H1 (cell line): ENCODE measurements around the gene GSK3B. TPM values are rescaled to one million over a fixed set of nuclear protein-coding genes. Genes with fewer than 3 reads are reported as not detected.

ENCODE experiments used
- CTCF ChIA-PET: fragments of 300-600 bp; sonication (Branson Sonifier 250); formaldehyde crosslinking; loops from one replicate; lab custom pipeline; 2021; ENCODE audit not compliant: partially characterized antibody; lab: Charles Lee
- POLR2A ChIA-PET: fragments of 300-600 bp; sonication (Branson Sonifier 250); formaldehyde crosslinking; loops from one replicate; lab custom pipeline; 2021; ENCODE audit warnings: inconsistent platforms; ENCODE audit not compliant: partially characterized antibody; lab: Charles Lee
- DNase-seq, 2 experiments: peaks; one replicate each; pipeline versions ENCODE4 v3.0.0 to v3.0.0-alpha.2; 2010 to 2022; ENCODE audit warnings: low spot score in 2 of 2, low read depth in 1 of 2, mixed read lengths in 1 of 2
- FAIRE-seq: peaks from 2 replicates; lab custom pipeline; 2011; peaks lifted over from hg19 to GRCh38; lab: Jason Lieb, UNC
- H2AFZ ChIP-seq: 2 replicates; pipeline ENCODE4 v1.8.1; 2012; ENCODE audit warnings: low read length, inconsistent platforms
- H2AK5ac ChIP-seq: 2 replicates; pipeline ENCODE4 v1.6.1; 2013; ENCODE audit warnings: low read depth, low read length
- H2BK120ac ChIP-seq: replicated peaks from 2 replicates; pipeline ENCODE3; 2013; ENCODE audit warnings: low read depth, low read length, inconsistent platforms
- H2BK12ac ChIP-seq: 2 replicates; pipeline ENCODE4 v1.6.1; 2013; ENCODE audit warnings: low read depth, low read length
- H2BK15ac ChIP-seq: 2 replicates; pipeline ENCODE4 v1.6.1; 2013; ENCODE audit warnings: low read length
- H2BK20ac ChIP-seq: 2 replicates; pipeline ENCODE4 v1.6.1; 2013; ENCODE audit warnings: low read length
- H2BK5ac ChIP-seq: 2 replicates; pipeline ENCODE4 v1.6.1; 2013; ENCODE audit warnings: low read depth, low read length
- H3K14ac ChIP-seq: 2 replicates; pipeline ENCODE4 v1.6.1; 2013; ENCODE audit warnings: inconsistent platforms; ENCODE audit not compliant: insufficient read length
- H3K18ac ChIP-seq: 2 replicates; pipeline ENCODE4 v1.6.1; 2013; ENCODE audit warnings: low read length; ENCODE audit errors: extremely low read depth
- H3K23ac ChIP-seq: 2 replicates; pipeline ENCODE4 v1.6.1; 2013; ENCODE audit warnings: inconsistent platforms; ENCODE audit not compliant: insufficient read length
- H3K23me2 ChIP-seq: 2 replicates; pipeline ENCODE4 v1.6.1; 2013; ENCODE audit warnings: low read depth, low read length
- H3K27ac ChIP-seq: 2 replicates; pipeline ENCODE4 v1.6.1; 2011; ENCODE audit warnings: low read depth, low read length, inconsistent platforms
- H3K27me3 ChIP-seq, 4 experiments: replicated peaks in 1 of 4; 1 replicate in 1 of 4; 2 replicates in 3 of 4; pipeline versions ENCODE4 v1.6.1 to v1.8.1; 2011 to 2013; ENCODE audit warnings: low read length in 3 of 4, mild to moderate bottlenecking in 3 of 4, inconsistent platforms in 2 of 4, mixed read lengths in 2 of 4, moderate library complexity in 1 of 4; ENCODE audit not compliant: control insufficient read depth in 3 of 4, insufficient read depth in 3 of 4; ENCODE audit errors: extremely low read depth in 1 of 4
- H3K36me3 ChIP-seq, 4 experiments: 2 replicates each; pipeline versions ENCODE4 v1.6.1 to v1.8.1; 2011 to 2013; ENCODE audit warnings: mild to moderate bottlenecking in 4 of 4, low read length in 3 of 4, moderate library complexity in 2 of 4, control low read depth in 1 of 4, inconsistent platforms in 1 of 4; ENCODE audit not compliant: insufficient read depth in 4 of 4, control insufficient read depth in 2 of 4
- H3K4ac ChIP-seq: replicated peaks from 2 replicates; pipeline ENCODE3; 2013; ENCODE audit warnings: low read length, low read depth, mixed read lengths, inconsistent platforms; ENCODE audit not compliant: insufficient read length
- H3K4me1 ChIP-seq, 4 experiments: replicated peaks in 1 of 4; 1 replicate in 1 of 4; 2 replicates in 3 of 4; pipeline versions ENCODE4 v1.6.1 to v1.8.1; 2011 to 2013; ENCODE audit warnings: low read length in 3 of 4, inconsistent platforms in 2 of 4, mixed read lengths in 1 of 4; ENCODE audit not compliant: insufficient read depth in 4 of 4, control insufficient read depth in 3 of 4
- H3K4me2 ChIP-seq, 2 experiments: 2 replicates each; pipeline versions ENCODE4 v1.6.1 to v1.8.1; 2011 to 2013; ENCODE audit warnings: low read depth in 2 of 2, low read length in 2 of 2, control low read depth in 1 of 2, inconsistent platforms in 1 of 2, mild to moderate bottlenecking in 1 of 2; ENCODE audit not compliant: insufficient read depth in 1 of 2
- H3K4me3 ChIP-seq, 4 experiments: fragments of 200-600, 300-600 bp in 1 of 4; sonication (generic), shearing (Covaris generic), sonication (Bioruptor Twin) in 1 of 4; 2 replicates each; pipeline versions ENCODE4 v1.5.1 to v1.8.1; 2011 to 2016; ENCODE audit warnings: low read length in 4 of 4, low read depth in 3 of 4, control low read depth in 2 of 4, inconsistent platforms in 2 of 4, mild to moderate bottlenecking in 2 of 4, mixed read lengths in 1 of 4, moderate library complexity in 1 of 4; ENCODE audit not compliant: insufficient read depth in 2 of 4; ENCODE audit errors: extremely low read depth in 1 of 4
- H3K56ac ChIP-seq: replicated peaks from 2 replicates; pipeline ENCODE3; 2013; ENCODE audit warnings: low read depth, mild to moderate bottlenecking, mixed read lengths, low read length, inconsistent platforms; ENCODE audit not compliant: insufficient read length
- H3K79me1 ChIP-seq: 2 replicates; pipeline ENCODE4 v1.6.1; 2013; ENCODE audit warnings: low read depth, low read length, control low read depth
- H3K79me2 ChIP-seq, 2 experiments: 2 replicates each; pipeline versions ENCODE4 v1.6.1 to v1.8.1; 2012 to 2013; ENCODE audit warnings: low read length in 2 of 2, mild to moderate bottlenecking in 2 of 2, inconsistent platforms in 1 of 2; ENCODE audit not compliant: insufficient read depth in 2 of 2, control insufficient read depth in 1 of 2
- H3K9ac ChIP-seq, 4 experiments: replicated peaks in 1 of 4; 1 replicate in 1 of 4; 2 replicates in 3 of 4; pipeline versions ENCODE4 v1.6.1 to v1.8.1; 2011 to 2013; ENCODE audit warnings: low read depth in 3 of 4, low read length in 3 of 4, control low read depth in 2 of 4, mild to moderate bottlenecking in 2 of 4, moderate library complexity in 2 of 4, inconsistent platforms in 1 of 4; ENCODE audit errors: extremely low read depth in 1 of 4
- H3K9me3 ChIP-seq, 2 experiments: 2 replicates each; pipeline versions ENCODE4 v1.6.1 to v1.8.1; 2012 to 2013; ENCODE audit warnings: mild to moderate bottlenecking in 2 of 2, moderate library complexity in 2 of 2, control low read depth in 1 of 2, inconsistent platforms in 1 of 2, low read depth in 1 of 2, low read length in 1 of 2, mixed read lengths in 1 of 2; ENCODE audit not compliant: insufficient read depth in 2 of 2
- H4K20me1 ChIP-seq, 2 experiments: replicated peaks in 1 of 2; 2 replicates each; pipeline versions ENCODE3 to v1.8.1; 2011 to 2013; ENCODE audit warnings: inconsistent platforms in 2 of 2, low read length in 2 of 2, mild to moderate bottlenecking in 1 of 2; ENCODE audit not compliant: insufficient read depth in 2 of 2, control insufficient read depth in 1 of 2
- H4K5ac ChIP-seq: 2 replicates; pipeline ENCODE4 v1.6.1; 2013; ENCODE audit warnings: low read length, low read depth, mixed read lengths, inconsistent platforms; ENCODE audit not compliant: insufficient read length
- H4K8ac ChIP-seq: 2 replicates; pipeline ENCODE4 v1.8.0; 2013; ENCODE audit warnings: mild to moderate bottlenecking, moderate library complexity, low read length, inconsistent platforms; ENCODE audit not compliant: insufficient read depth; ENCODE audit errors: extremely low read depth
- H4K91ac ChIP-seq: replicated peaks from 2 replicates; pipeline ENCODE3; 2013; ENCODE audit warnings: low read length, mixed read lengths, inconsistent platforms; ENCODE audit not compliant: insufficient read length
- ASH2L ChIP-seq: fragments of 200-600, 300-600 bp; sonication (generic); IDR thresholded peaks from one replicate; pipeline ENCODE4 v1.7.1; 2017; ENCODE audit warnings: low read length
- BCL11A ChIP-seq, 2 experiments: IDR thresholded peaks; one replicate each; pipeline ENCODE4 v1.6.1; 2011; ENCODE audit warnings: low read depth in 2 of 2, low read length in 2 of 2, mild to moderate bottlenecking in 2 of 2
- CTBP2 ChIP-seq: IDR thresholded peaks from 2 replicates; pipeline ENCODE4 v1.7.0; 2011; ENCODE audit warnings: borderline replicate concordance, mild to moderate bottlenecking, moderate library complexity, mixed read lengths, low read length; ENCODE audit not compliant: insufficient read depth, insufficient read length
- FOSL1 ChIP-seq: IDR thresholded peaks from 2 replicates; pipeline ENCODE4 v1.6.1; 2011; ENCODE audit warnings: mild to moderate bottlenecking, low read depth, low read length, moderate library complexity; ENCODE audit not compliant: insufficient read depth
- KDM1A ChIP-seq: fragments of 200-600, 300-600 bp; sonication (generic); IDR thresholded peaks from 2 replicates; pipeline ENCODE4 v1.7.1; 2016; ENCODE audit warnings: mild to moderate bottlenecking, low read length, borderline replicate concordance
- PHF8 ChIP-seq: fragments of 200-600 bp; sonication (generic); conservative IDR thresholded peaks from 2 replicates; pipeline ENCODE4 v1.7.1; 2012; ENCODE audit warnings: low read depth, mild to moderate bottlenecking, inconsistent platforms, low read length, moderate library complexity
- SIN3A ChIP-seq, 2 experiments: IDR thresholded peaks in 1 of 2; conservative IDR thresholded peaks in 1 of 2; 2 replicates each; pipeline ENCODE4 v1.6.1; 2011 to 2012; ENCODE audit warnings: low read length in 2 of 2, improper control_type of control experiment in 1 of 2, low read depth in 1 of 2, mild to moderate bottlenecking in 1 of 2
- SIX5 ChIP-seq: IDR thresholded peaks from 2 replicates; pipeline ENCODE4 v1.6.1; 2011; ENCODE audit warnings: mild to moderate bottlenecking, low read depth, low read length
- SP1 ChIP-seq: IDR thresholded peaks from 2 replicates; pipeline ENCODE4 v1.6.1; 2011; ENCODE audit warnings: low read depth, low read length
- SUZ12 ChIP-seq: fragments of 200-600 bp; sonication (generic); IDR thresholded peaks from 2 replicates; pipeline ENCODE4 v1.6.1; 2012; ENCODE audit warnings: mild to moderate bottlenecking, inconsistent platforms, low read length, moderate library complexity, mixed read lengths
- TEAD4 ChIP-seq: IDR thresholded peaks from 2 replicates; pipeline ENCODE4 v1.6.1; 2012; ENCODE audit warnings: low read depth, low read length, inconsistent platforms, mixed read lengths
- YY1 ChIP-seq: IDR thresholded peaks from 2 replicates; pipeline ENCODE4 v1.6.1; 2011; ENCODE audit warnings: low read depth, mild to moderate bottlenecking, low read length
- ZNF274 ChIP-seq: IDR thresholded peaks from 2 replicates; pipeline ENCODE4 v1.7.0; 2012; ENCODE audit warnings: low read length, borderline replicate concordance; ENCODE audit errors: extremely low read depth
- WGBS, 2 experiments: shearing (Covaris generic) in 1 of 2; methylation state at CpG; one replicate each; pipeline versions ENCODE4 v1.1.6 to v1.1.7; 2013 to 2015; ENCODE audit warnings: low lambda C conversion rate in 2 of 2, mixed read lengths in 2 of 2, inconsistent platforms in 1 of 2, low coverage in 1 of 2, missing lambda C conversion rate in 1 of 2; ENCODE audit not compliant: insufficient replicate concordance in 2 of 2, insufficient coverage in 1 of 2, insufficient read length in 1 of 2; ENCODE audit errors: extremely low coverage in 1 of 2, missing lambda C conversion rate in 1 of 2; 5-methylcytosine and 5-hydroxymethylcytosine counted together
- polyA plus RNA-seq, 7 experiments: library from polyadenylated mRNA; depleted of rRNA in 3 of 7; stranded (reverse) in 5 of 7; unstranded in 2 of 7; fragments of >200 nt in 5 of 7; fragments of 200-250 nt in 2 of 7; gene quantifications; 1 replicate in 5 of 7; 2 replicates in 1 of 7; 4 replicates in 1 of 7; pipeline versions ENCODE4 v1.2.1 to v1.2.3, GENCODE V29; 2011 to 2013; ENCODE audit warnings: missing spikeins in 2 of 7, mixed read lengths in 2 of 7
- total RNA-seq: library from RNA; stranded (reverse); fragmentation: NEBNext Ultra II Directional; extraction: Animal tissue kit (Norgen Biotek cat#: 25700); gene quantifications from 2 replicates; pipeline ENCODE4 v1.2.1, GENCODE V29; 2021
- TF ChIP-seq, protein P1 (sequence below): IDR thresholded peaks from 2 replicates; pipeline ENCODE4 v1.6.1; 2012; ENCODE audit warnings: inconsistent platforms

The GSK3B gene
- total and polyA plus RNA-seq, 2 of the 8 experiments (the other 6 are each of a cell fraction or from before 2014, with no cell fraction given), result 24.2 to 50.7 TPM

- Histone ChIP-seq H3K18ac (no peak overlapping the region), H3K27ac (no peak overlapping the region), H2AFZ (no peak overlapping the region), H3K56ac (no peak overlapping the region), H4K8ac (no peak overlapping the region), H3K4me2 (no peak overlapping the region), H3K9me3 (peaks cover 0 to 7% of the 10 kb centered on the region in 2 experiments; a peak in 1 of 4 replicates), H4K5ac (no peak overlapping the region), H2AK5ac (no peak overlapping the region), H2BK12ac (no peak overlapping the region), H3K4ac (no peak overlapping the region), H4K91ac (no peak overlapping the region), H2BK120ac (no peak overlapping the region), H2BK20ac (no peak overlapping the region), H3K14ac (no peak overlapping the region), H4K20me1 (peaks cover 0 to 1% of the 10 kb centered on the region in 2 experiments), H3K27me3 (no peaks in the 10 kb centered on the region), H2BK15ac (no peak overlapping the region), H2BK5ac (no peak overlapping the region), H3K9ac (no peak overlapping the region), H3K79me2 (no peaks in the 10 kb centered on the region), H3K4me1 (no peaks in the 10 kb centered on the region), H3K79me1 (no peaks in the 10 kb centered on the region), H3K23me2 (no peaks in the 10 kb centered on the region), H3K36me3 (peaks cover 4 to 33% (median 17%) of the 10 kb centered on the region in 4 experiments; a peak in 7 of 8 replicates), H3K23ac (no peak overlapping the region), H3K4me3 (no peak overlapping the region)
- FAIRE-seq (no peak), DNase-seq (no peak)
- ChIA-PET POLR2A (no interaction called here), CTCF (interaction anchor here (2.3 kb wide), 1 partner anchor 29 kb away, joined by 8 read pairs; no protein-coding TSS in a partner anchor)
- 90% methylated on average over 2 of the region's 2 CpGs; no CpG with 5 or more reads in 1 of the 2 experiments for WGBS, 2 experiments
- TF ChIP-seq SIN3A (conservative IDR thresholded peaks at IDR 0.05 in 1 of 2, IDR thresholded peaks at IDR 0.05 in 1 of 2; ENCODE audit: low read depth in 1 of 2, low read length in 2 of 2) (no peak), KDM1A (no peak), CTBP2 (no peak), YY1 (no peak), PHF8 (no peak), SIX5 (no peak), ZNF274 (no peak), SUZ12 (no peak), BCL11A (IDR thresholded peaks at IDR 0.05; ENCODE audit: low read depth in 2 of 2, low read length in 2 of 2) (no peak), ASH2L (no peak), SP1 (no peak), TEAD4 (no peak), FOSL1 (no peak)
- TF ChIP-seq, protein P1, sequence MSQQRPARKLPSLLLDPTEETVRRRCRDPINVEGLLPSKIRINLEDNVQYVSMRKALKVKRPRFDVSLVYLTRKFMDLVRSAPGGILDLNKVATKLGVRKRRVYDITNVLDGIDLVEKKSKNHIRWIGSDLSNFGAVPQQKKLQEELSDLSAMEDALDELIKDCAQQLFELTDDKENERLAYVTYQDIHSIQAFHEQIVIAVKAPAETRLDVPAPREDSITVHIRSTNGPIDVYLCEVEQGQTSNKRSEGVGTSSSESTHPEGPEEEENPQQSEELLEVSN, result no peak
Observed at GRCh38 chr3:119859728-119860127, 234.5 kb downstream of the GSK3B start.
